ENCODE data around the gene NR2F1-AS1.

Gene NR2F1-AS1

GRCh38 chr5:93588352-93589151 lies 7.5 kb upstream of the NR2F1-AS1 start:
- no peak for DNase-seq

GRCh38 chr5:93587597-93588351 lies 6.8 kb upstream of the NR2F1-AS1 start:
- DNase-seq = no peak

- no peak for DNase-seq
Measured at GRCh38 chr5:93586736-93587596, 5.9 kb upstream of the NR2F1-AS1 start.

- no peak for DNase-seq
Measured at GRCh38 chr5:93585767-93586385, 4.9 kb upstream of the NR2F1-AS1 start.

- DNase-seq = no peak
Measured at GRCh38 chr5:93585041-93585766, 4.2 kb upstream of the NR2F1-AS1 start.

- DNase-seq = no peak
Measured at GRCh38 chr5:93584596-93585040, 3.6 kb upstream of the NR2F1-AS1 start.

GRCh38 chr5:93583768-93584595 lies 3.0 kb upstream of the NR2F1-AS1 start:
- no peak for DNase-seq

- DNase-seq = no peak
Measured at GRCh38 chr5:93583439-93583767, 2.4 kb upstream of the NR2F1-AS1 start.

GRCh38 chr5:93582677-93583438 lies 1.8 kb upstream of the NR2F1-AS1 start, which contains the start of gene NR2F1:
TSS of gene NR2F1 (plus strand) at chr5:93583222. CDS start at chr5:93585024, 1,802 bp downstream.
- DNase-seq = peak; percentile 75

GRCh38 chr5:93582167-93582462 lies 1.1 kb upstream of the NR2F1-AS1 start:
- DNase-seq = no peak

- DNase-seq = peak; percentile 44
Measured at GRCh38 chr5:93580063-93580926, 724 bp downstream of the NR2F1-AS1 start.

- peak; percentile 65 for DNase-seq
Measured at GRCh38 chr5:93579692-93580062, 1.3 kb downstream of the NR2F1-AS1 start.

GRCh38 chr5:93578813-93579691 lies 2.0 kb downstream of the NR2F1-AS1 start:
- DNase-seq = peak; percentile 57

- DNase-seq = no peak
Measured at GRCh38 chr5:93577854-93578812, 2.9 kb downstream of the NR2F1-AS1 start.

GRCh38 chr5:93576994-93577853 lies 3.8 kb downstream of the NR2F1-AS1 start:
- no peak for DNase-seq

Measured in left hindlimb (tissue), 1 donor.